B cell (primary cell): ENCODE measurements around the gene ALDH3A1. TPM values are rescaled to one million over a fixed set of nuclear protein-coding genes. Genes with fewer than 3 reads are reported as not detected.
A peak's percentile ranks its signal among the peaks of the same experiment; 100 is the strongest.

ENCODE experiments used
- ATAC-seq: fragments of 200-7000 bp; cut with Tn5 transposase; one replicate; pipeline ENCODE4 v1.10.0; 2021; ENCODE audit warnings: low read depth, mild to moderate bottlenecking, moderate number of reproducible peaks, moderate library complexity
- CTCF ChIA-PET: fragments of 350-600 bp; sonication (Branson Sonifier 250); formaldehyde crosslinking; loops from one replicate; lab custom pipeline; 2021; ENCODE audit warnings: antibody characterized with exemption, inconsistent platforms; lab: Charles Lee
- POLR2A ChIA-PET: fragments of 350-600 bp; sonication (Branson Sonifier 250); formaldehyde crosslinking; loops from one replicate; lab custom pipeline; 2021; ENCODE audit warnings: antibody characterized with exemption; lab: Charles Lee
- DNase-seq: peaks from one replicate; pipeline ENCODE4 v3.0.0; 2013
- H2AFZ ChIP-seq: 2 replicates; pipeline ENCODE4 v1.6.1; 2012; ENCODE audit warnings: mild to moderate bottlenecking, low read depth, low read length; ENCODE audit not compliant: insufficient read depth, poor library complexity, severe bottlenecking
- H3K27ac ChIP-seq, 2 donors: 1 replicate in 1 of 2; 2 replicates in 1 of 2; pipeline ENCODE4 v1.5.1; 2012 to 2013; ENCODE audit warnings: low read length in 2 of 2, mild to moderate bottlenecking in 2 of 2, moderate library complexity in 1 of 2
- H3K27me3 ChIP-seq, 4 experiments: fragments of 200-600 bp in 1 of 4; sonication (generic) in 1 of 4; replicated peaks in 1 of 4; 1 replicate in 2 of 4; 2 replicates in 2 of 4; pipeline versions ENCODE4 v1.6.1 to v1.7.0; 2013 to 2016; ENCODE audit warnings: low read length in 3 of 4, mild to moderate bottlenecking in 2 of 4, mixed read lengths in 1 of 4, moderate library complexity in 1 of 4; ENCODE audit not compliant: insufficient read depth in 4 of 4, control insufficient read depth in 3 of 4; ENCODE audit errors: control extremely low read depth in 1 of 4
- H3K36me3 ChIP-seq, 2 experiments: replicated peaks in 1 of 2; 1 replicate in 1 of 2; 2 replicates in 1 of 2; pipeline versions ENCODE4 v1.6.1 to v1.7.1; 2013; ENCODE audit warnings: low read length in 1 of 2; ENCODE audit not compliant: insufficient read depth in 2 of 2, control insufficient read depth in 1 of 2; ENCODE audit errors: control extremely low read depth in 1 of 2, extremely low read depth in 1 of 2
- H3K4me1 ChIP-seq, 2 donors: fragments of 200-600 bp in 1 of 2; sonication (generic) in 1 of 2; 1 replicate in 1 of 2; 2 replicates in 1 of 2; pipeline versions ENCODE4 v1.5.1 to v1.6.1; 2013 to 2017; ENCODE audit warnings: low read length in 2 of 2; ENCODE audit not compliant: control insufficient read depth in 2 of 2, insufficient read depth in 2 of 2
- H3K4me2 ChIP-seq: replicated peaks from 2 replicates; pipeline ENCODE3; 2012; ENCODE audit warnings: mild to moderate bottlenecking, low read depth, low read length; ENCODE audit not compliant: poor library complexity, severe bottlenecking
- H3K4me3 ChIP-seq, 5 experiments: fragments of 200-600 bp in 1 of 5; sonication (generic) in 1 of 5; 1 replicate in 3 of 5; 2 replicates in 2 of 5; pipeline versions ENCODE4 v1.5.1 to v1.7.0; 2011 to 2016; ENCODE audit warnings: low read length in 4 of 5, mild to moderate bottlenecking in 4 of 5, low read depth in 2 of 5, control low read depth in 1 of 5, moderate library complexity in 1 of 5; ENCODE audit not compliant: insufficient read depth in 1 of 5; ENCODE audit errors: control extremely low read depth in 1 of 5, extremely low read depth in 1 of 5
- H3K79me2 ChIP-seq: fragments of 200-600 bp; sonication (generic); one replicate; pipeline ENCODE4 v1.6.0; 2016; ENCODE audit warnings: low read length; ENCODE audit not compliant: control insufficient read depth, insufficient read depth
- H3K9ac ChIP-seq: fragments of 200-600 bp; sonication (generic); 2 replicates; pipeline ENCODE4 v1.6.1; 2017; ENCODE audit warnings: mild to moderate bottlenecking, low read length, moderate library complexity
- H3K9me3 ChIP-seq, 3 donors: one replicate each; pipeline versions ENCODE4 v1.6.1 to v1.7.1; 2013; ENCODE audit warnings: low read length in 2 of 3; ENCODE audit not compliant: control insufficient read depth in 2 of 3, insufficient read depth in 1 of 3; ENCODE audit errors: control extremely low read depth in 1 of 3
- H4K20me1 ChIP-seq: 2 replicates; pipeline ENCODE4 v1.6.0; 2012; ENCODE audit warnings: mild to moderate bottlenecking, low read length; ENCODE audit not compliant: insufficient read depth, control insufficient read depth, poor library complexity, severe bottlenecking
- H3K27ac Mint-ChIP-seq: one replicate; pipeline ENCODE4 v1.8.0; 2021; ENCODE audit warnings: mixed read lengths
- H3K27me3 Mint-ChIP-seq: one replicate; pipeline ENCODE4 v1.8.0; 2021; ENCODE audit warnings: mixed read lengths
- H3K4me1 Mint-ChIP-seq: one replicate; pipeline ENCODE4 v1.8.0; 2021; ENCODE audit warnings: mixed read lengths
- H3K4me3 Mint-ChIP-seq: one replicate; pipeline ENCODE4 v1.8.0; 2021; ENCODE audit warnings: mixed read lengths
- H3K9me3 Mint-ChIP-seq: one replicate; pipeline ENCODE4 v1.8.0; 2022; ENCODE audit warnings: mixed read lengths; ENCODE audit not compliant: insufficient read depth
- CTCF ChIP-seq: fragments of 200-600 bp; IDR thresholded peaks from one replicate; pipeline ENCODE4 v1.8.0; 2022; ENCODE audit warnings: antibody characterized with exemption, mild to moderate bottlenecking
- EZH2 ChIP-seq: IDR thresholded peaks from 2 replicates; pipeline ENCODE4 v1.6.1; 2012; ENCODE audit warnings: borderline replicate concordance, low read depth, mild to moderate bottlenecking, moderate library complexity, low read length; ENCODE audit not compliant: insufficient read depth, poor library complexity, severe bottlenecking
- whole genome bisulfite sequencing: methylation state at CpG from one replicate; pipeline ENCODE4 v1.1.5; 2013; ENCODE audit warnings: missing lambda C conversion rate; ENCODE audit not compliant: insufficient coverage; 5-methylcytosine and 5-hydroxymethylcytosine counted together
- intact Hi-C: fragments of 100-400 bp; cut with micrococcal nuclease; formaldehyde crosslinking; loops from one replicate; pipeline ENCODE4 v1.10.0; 2022
- polyA plus RNA-seq: library from polyadenylated mRNA; depleted of rRNA; stranded (reverse); fragments of >200 nt; gene quantifications from 2 replicates; pipeline ENCODE4 v1.2.3, GENCODE V29; 2012
- total RNA-seq, 2 donors: library from RNA; stranded (reverse); fragments of 120-200 nt in 1 of 2; gene quantifications; 1 replicate in 1 of 2; 2 replicates in 1 of 2; pipeline versions ENCODE4 v1.2.3 to v1.2.4, GENCODE V29; 2013 to 2022

The ALDH3A1 gene
- total and polyA plus RNA-seq, 2 donors (not counting 1 experiment from before 2014, with no cell fraction given) = not detected

- Histone ChIP-seq H4K20me1 (no peaks in the 10 kb centered on the region), H3K36me3 (no peaks in the 10 kb centered on the region), H3K9me3 (peaks cover 0 to 5% (median 0%) of the 10 kb centered on the region in 3 donors), H3K4me3 (no peak overlapping the region), H3K9ac (no peak overlapping the region), H3K27me3 (peaks cover 0 to 12% (median 2%) of the 10 kb centered on the region in 4 experiments), H3K27ac (no peak overlapping the region), H3K4me2 (no peak overlapping the region), H3K79me2 (no peaks in the 10 kb centered on the region), H3K4me1 (peaks cover 6 to 9% of the 10 kb centered on the region in 2 donors), H2AFZ (no peak overlapping the region)
- ATAC-seq (no peak), DNase-seq (no peak)
- TF ChIP-seq CTCF (no peak), EZH2 (no peak)
- CTCF ChIA-PET = interaction anchor here (1.4 to 4.4 kb wide), 3 partner anchors 14 to 42 kb away, joined by 3 to 37 read pairs (median 3); no protein-coding TSS in a partner anchor
- no peak overlapping the region for H3K27ac Mint-ChIP-seq
- 96% methylated on average over 28 of the region's 34 CpGs for WGBS
- H3K9me3 Mint-ChIP-seq = no peaks in the 10 kb centered on the region
- intact Hi-C loops = no loop called here
- H3K4me1 Mint-ChIP-seq = peaks cover 6% of the 10 kb centered on the region
- peaks cover 5% of the 10 kb centered on the region for H3K27me3 Mint-ChIP-seq
- POLR2A ChIA-PET = no interaction called here
- H3K4me3 Mint-ChIP-seq = peak overlapping the region; percentile 81
Measured at GRCh38 chr17:19743101-19744100, 4.7 kb downstream of the ALDH3A1 start.

DNA sequence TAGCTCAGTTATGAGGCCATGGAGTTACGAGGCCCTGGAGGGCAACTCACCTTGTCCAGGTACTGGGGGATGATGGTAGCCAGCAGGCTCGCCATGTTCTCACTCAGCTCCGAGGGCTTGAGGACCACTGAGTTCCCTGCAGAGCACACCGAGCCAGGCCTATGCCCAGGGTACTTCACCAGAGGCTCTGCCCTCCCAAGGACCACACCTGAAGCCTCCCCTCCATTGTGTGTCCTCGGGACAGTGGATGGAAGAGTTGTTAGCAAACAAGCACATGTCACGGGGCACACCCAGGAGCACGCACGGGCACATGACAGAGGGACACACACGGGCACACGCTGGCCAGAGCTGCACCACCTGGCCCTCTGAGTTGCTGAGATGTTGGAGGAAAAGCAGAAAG is 5.6 kb downstream of the ALDH3A1 start:
- Mint-ChIP-seq H3K9me3 (no peaks in the 10 kb centered on the region), H3K4me3 (no peak overlapping the region), H3K4me1 (peaks cover 6% of the 10 kb centered on the region), H3K27ac (no peak overlapping the region), H3K27me3 (no peaks in the 10 kb centered on the region)
- no peak for TF ChIP-seq CTCF
- no peak for TF ChIP-seq EZH2
- H3K4me2 ChIP-seq = no peak overlapping the region
- peaks cover 6 to 9% of the 10 kb centered on the region in 2 donors for H3K4me1 ChIP-seq
- H3K9me3 ChIP-seq = peaks cover 0 to 5% (median 0%) of the 10 kb centered on the region in 3 donors
- no peak for ATAC-seq
- H2AFZ ChIP-seq = no peak overlapping the region
- no peak overlapping the region for H3K4me3 ChIP-seq
- 97% methylated on average over 9 of the region's 10 CpGs for WGBS
- no peaks in the 10 kb centered on the region for H4K20me1 ChIP-seq
- H3K27ac ChIP-seq = no peak overlapping the region
- H3K27me3 ChIP-seq = peaks cover 0 to 9% (median 2%) of the 10 kb centered on the region in 4 experiments
- ChIA-PET CTCF (interaction anchor here (0.9 to 4.4 kb wide), 2 partner anchors 8 to 20 kb away, joined by 3 to 37 read pairs; no protein-coding TSS in a partner anchor), POLR2A (no interaction called here)
- intact Hi-C loops = no loop called here
- DNase-seq = no peak
- H3K9ac ChIP-seq = no peak overlapping the region
- no peaks in the 10 kb centered on the region for H3K36me3 ChIP-seq
- no peaks in the 10 kb centered on the region for H3K79me2 ChIP-seq
